HepG2 (cell line): ENCODE measurements around the gene EPHA6. TPM values are rescaled to one million over a fixed set of nuclear protein-coding genes. Genes with fewer than 3 reads are reported as not detected.

ENCODE experiments used
- ATAC-seq: fragments of 200-7000 bp; cut with Tn5 transposase; 3 replicates; pipeline ENCODE4 v1.9.1; 2020; ENCODE audit warnings: mild to moderate bottlenecking, moderate library complexity
- BruUV-seq: library from RNA; stranded (reverse); fragments of 400-500 nt; replicated peaks from 2 replicates; lab custom pipeline; 2021; lab: Mats Ljungman, UMichigan
- CTCF ChIA-PET: fragments of 300-600 bp; formaldehyde crosslinking; extraction: SDS; loops from one replicate; lab custom pipeline; 2021; ENCODE audit warnings: low total read pairs, inconsistent platforms, low intra/inter-chr PET ratio; lab: Yijun Ruan, JAX
- POLR2A ChIA-PET: fragments of 350-600 bp; sonication (Branson Sonifier 250); formaldehyde crosslinking; loops from one replicate; lab custom pipeline; 2020; ENCODE audit warnings: antibody characterized with exemption, inconsistent platforms; lab: Yijun Ruan, JAX
- DNase-seq: peaks from one replicate; pipeline ENCODE4 v3.0.0-alpha.2; 2015; ENCODE audit warnings: low spot score
- FAIRE-seq: peaks from 3 replicates; lab custom pipeline; 2011; peaks lifted over from hg19 to GRCh38; lab: Jason Lieb, UNC
- H2AFZ ChIP-seq: one replicate; pipeline ENCODE4 v1.6.1; 2011; ENCODE audit warnings: low read length, inconsistent platforms
- H3K27ac ChIP-seq: fragments of 300-600 bp; 3 replicates; pipeline ENCODE4 v1.8.0; 2011; ENCODE audit warnings: mixed run types, mild to moderate bottlenecking, mixed read lengths, low read length, inconsistent platforms; ENCODE audit not compliant: insufficient read depth; ENCODE audit errors: extremely low read length
- H3K27me3 ChIP-seq, 2 experiments: fragments of 200-600 bp in 1 of 2; 2 replicates in 1 of 2; 3 replicates in 1 of 2; pipeline versions ENCODE4 v1.6.0 to v1.8.0; 2011; ENCODE audit warnings: low read length in 2 of 2, mild to moderate bottlenecking in 2 of 2, moderate library complexity in 2 of 2, inconsistent platforms in 1 of 2; ENCODE audit not compliant: insufficient read depth in 2 of 2, control insufficient read depth in 1 of 2
- H3K36me3 ChIP-seq, 2 experiments: fragments of 200-600 bp in 1 of 2; replicated peaks in 1 of 2; 2 replicates in 1 of 2; 3 replicates in 1 of 2; pipeline versions ENCODE4 v1.5.1 to v1.8.0; 2011; ENCODE audit warnings: low read length in 2 of 2, inconsistent platforms in 1 of 2; ENCODE audit not compliant: insufficient read depth in 2 of 2, control insufficient read depth in 1 of 2
- H3K4me1 ChIP-seq: 2 replicates; pipeline ENCODE4 v1.5.1; 2012; ENCODE audit warnings: low read length, inconsistent platforms; ENCODE audit not compliant: insufficient read depth
- H3K4me2 ChIP-seq: 2 replicates; pipeline ENCODE4 v1.6.0; 2011; ENCODE audit warnings: low read depth, low read length, inconsistent platforms
- H3K4me3 ChIP-seq, 3 experiments: fragments of 200-600 bp in 1 of 3; sonication (generic), shearing (Covaris generic) in 1 of 3; replicated peaks in 1 of 3; 2 replicates each; pipeline ENCODE4 v1.5.1; 2011 to 2016; ENCODE audit warnings: low read length in 3 of 3, inconsistent platforms in 2 of 3, low read depth in 2 of 3, mild to moderate bottlenecking in 2 of 3, control low read depth in 1 of 3, mixed read lengths in 1 of 3; ENCODE audit not compliant: insufficient read depth in 1 of 3
- H3K79me2 ChIP-seq: one replicate; pipeline ENCODE4 v1.6.1; 2011; ENCODE audit warnings: low read length, inconsistent platforms; ENCODE audit not compliant: insufficient read depth
- H3K9ac ChIP-seq: 2 replicates; pipeline ENCODE4 v1.6.0; 2011; ENCODE audit warnings: mild to moderate bottlenecking, low read depth, low read length, inconsistent platforms; ENCODE audit not compliant: insufficient read depth
- H3K9me3 ChIP-seq: 2 replicates; pipeline ENCODE4 v1.5.1; 2012; ENCODE audit warnings: mild to moderate bottlenecking, low read length
- H4K20me1 ChIP-seq: 2 replicates; pipeline ENCODE4 v1.6.0; 2011; ENCODE audit warnings: inconsistent platforms, mild to moderate bottlenecking, low read length, moderate library complexity; ENCODE audit not compliant: insufficient read depth
- ELF1 ChIP-seq: sonication (generic); formaldehyde crosslinking; IDR thresholded peaks from 2 replicates; pipeline ENCODE4 v1.4.0; 2020; ENCODE audit warnings: missing genetic modification reagents
- ELF3 ChIP-seq: IDR thresholded peaks from 2 replicates; pipeline ENCODE4 v1.6.1; 2016; ENCODE audit warnings: missing genetic modification reagents, missing compliant biosample characterization
- FOSL1 ChIP-seq: sonication (generic); formaldehyde crosslinking; IDR thresholded peaks from 2 replicates; pipeline ENCODE4 v1.9.0; 2021; ENCODE audit warnings: missing genetic modification reagents, borderline replicate concordance
- MXD4 ChIP-seq: IDR thresholded peaks from 2 replicates; pipeline ENCODE4 v1.6.1; 2016; ENCODE audit warnings: mild to moderate bottlenecking, missing biosample characterization, missing genetic modification reagents
- ZBTB7A ChIP-seq: sonication (generic); formaldehyde crosslinking; IDR thresholded peaks from 2 replicates; pipeline ENCODE4 v1.8.0; 2022; ENCODE audit warnings: mild to moderate bottlenecking, missing genetic modification reagents
- ZFAT ChIP-seq: sonication (generic); formaldehyde crosslinking; conservative IDR thresholded peaks from 2 replicates; pipeline ENCODE4 v1.8.1; 2023; ENCODE audit warnings: missing genetic modification reagents, inconsistent platforms
- ZNF615 ChIP-seq: sonication (generic); formaldehyde crosslinking; IDR thresholded peaks from 2 replicates; pipeline ENCODE4 v1.5.0; 2020; ENCODE audit warnings: mild to moderate bottlenecking, missing genetic modification reagents, borderline replicate concordance
- WGBS: methylation state at CpG from one replicate; pipeline ENCODE4 v1.1.6; 2017; ENCODE audit warnings: low lambda C conversion rate; 5-methylcytosine and 5-hydroxymethylcytosine counted together
- in situ Hi-C: cut with HindIII; loops from 2 replicates; pipeline ENCODE4 v1.10.0; 2017; ENCODE audit warnings: low pct_unique_long_range_greater_than_20kb; ENCODE audit not compliant: extremely low pct_ligation_motif_present
- intact Hi-C: fragments of 100-400 bp; cut with micrococcal nuclease; formaldehyde crosslinking; loops from one replicate; pipeline ENCODE4 v1.10.0; 2022; ENCODE audit not compliant: unreplicated experiment
- polyA plus RNA-seq, 8 experiments: library from polyadenylated mRNA; depleted of rRNA in 3 of 8; stranded (reverse) in 7 of 8; unstranded in 1 of 8; fragments of >200 nt; fragmentation: Illumina TruSeq in 4 of 8; extraction: Trizol in 4 of 8; gene quantifications; 2 replicates each; pipeline versions ENCODE4 v1.2.1 to v1.2.3, GENCODE V29; 2011 to 2016; ENCODE audit warnings: low read depth in 4 of 8, missing spikeins in 1 of 8, mixed read lengths in 1 of 8; ENCODE audit not compliant: insufficient read depth in 1 of 8
- total RNA-seq, 5 experiments: library from RNA; depleted of rRNA; stranded (reverse); fragments of >200 nt; fragmentation: Illumina TruSeq; extraction: Trizol; gene quantifications; 2 replicates each; pipeline ENCODE4 v1.2.3, GENCODE V29; 2016; ENCODE audit warnings: low read depth in 1 of 5
- TF ChIP-seq, protein P1 (sequence below): sonication (generic); formaldehyde crosslinking; IDR thresholded peaks from 2 replicates; pipeline ENCODE4 v1.4.0; 2020; ENCODE audit warnings: missing genetic modification reagents

Gene EPHA6
- total and polyA plus RNA-seq, 2 of the 13 experiments (the other 11 are each of a cell fraction or from before 2014, with no cell fraction given) = not detected

DNA sequence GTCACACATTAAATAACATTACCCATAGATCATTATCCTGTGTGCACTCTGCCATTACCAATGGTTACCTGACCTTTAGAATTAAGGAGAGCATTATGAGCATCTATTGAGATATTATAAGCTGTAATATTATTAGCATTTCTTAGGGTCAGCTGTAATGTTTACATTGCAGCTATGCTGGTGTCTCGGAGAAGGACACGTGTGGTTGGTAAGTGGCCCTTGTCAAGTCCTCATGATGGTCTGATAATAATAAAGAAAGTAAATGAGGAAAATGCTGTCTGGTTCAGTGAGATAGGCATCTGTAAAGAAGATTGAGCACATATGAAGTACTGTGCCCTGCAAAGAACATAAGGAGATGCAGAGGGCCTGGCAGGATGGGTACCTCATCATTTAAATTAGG, 878.4 kb downstream of the EPHA6 start:
- BruUV-seq = no TSS peak
- no peak for FAIRE-seq

DNA sequence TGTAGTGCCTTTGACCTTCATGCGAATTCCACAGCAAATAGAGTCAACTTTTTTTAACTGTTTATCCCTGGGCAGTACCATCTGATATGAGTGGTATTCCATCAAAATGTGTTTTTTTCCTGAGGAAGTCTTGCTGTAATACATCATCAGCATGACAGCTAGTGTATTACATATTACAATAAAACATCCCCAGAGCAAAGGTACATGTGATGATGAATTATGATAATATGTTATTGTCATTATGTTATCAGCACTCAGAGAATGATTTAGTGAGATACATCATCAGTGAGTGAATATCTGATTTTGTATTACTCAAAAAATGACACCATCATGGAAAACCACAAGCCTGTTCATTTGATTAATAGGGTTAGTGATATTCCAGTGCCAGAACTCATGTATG, 880.5 kb downstream of the EPHA6 start:
- POLR2A ChIA-PET = no interaction called here
- no peak overlapping the region for H3K4me3 ChIP-seq
- TF ChIP-seq, protein P1, sequence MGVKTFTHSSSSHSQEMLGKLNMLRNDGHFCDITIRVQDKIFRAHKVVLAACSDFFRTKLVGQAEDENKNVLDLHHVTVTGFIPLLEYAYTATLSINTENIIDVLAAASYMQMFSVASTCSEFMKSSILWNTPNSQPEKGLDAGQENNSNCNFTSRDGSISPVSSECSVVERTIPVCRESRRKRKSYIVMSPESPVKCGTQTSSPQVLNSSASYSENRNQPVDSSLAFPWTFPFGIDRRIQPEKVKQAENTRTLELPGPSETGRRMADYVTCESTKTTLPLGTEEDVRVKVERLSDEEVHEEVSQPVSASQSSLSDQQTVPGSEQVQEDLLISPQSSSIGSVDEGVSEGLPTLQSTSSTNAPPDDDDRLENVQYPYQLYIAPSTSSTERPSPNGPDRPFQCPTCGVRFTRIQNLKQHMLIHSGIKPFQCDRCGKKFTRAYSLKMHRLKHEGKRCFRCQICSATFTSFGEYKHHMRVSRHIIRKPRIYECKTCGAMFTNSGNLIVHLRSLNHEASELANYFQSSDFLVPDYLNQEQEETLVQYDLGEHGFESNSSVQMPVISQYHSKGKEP (CRISPR knock-in tag) = no peak
- TF ChIP-seq ZBTB7A (CRISPR knock-in tag) = no peak
- TF ChIP-seq ELF3 = no peak
- TF ChIP-seq ELF1 (CRISPR knock-in tag) = no peak
- no peak for TF ChIP-seq ZNF615 (CRISPR knock-in tag)
- no peak for TF ChIP-seq FOSL1 (CRISPR knock-in tag)
- TF ChIP-seq MXD4 (CRISPR knock-in tag) = no peak
- TF ChIP-seq, all 625 proteins: peak for 0
- CTCF ChIA-PET = no interaction called here
- 0% methylated on average over 1 of the region's 1 CpG for WGBS
- ATAC-seq (no peak), DNase-seq (no peak), FAIRE-seq (no peak)
- H3K27me3 ChIP-seq = no peaks in the 10 kb centered on the region
- no peak overlapping the region for H2AFZ ChIP-seq
- in situ Hi-C loops (no loop called here), intact Hi-C loops (no loop called here)
- no peaks in the 10 kb centered on the region for H3K79me2 ChIP-seq
- H3K27ac ChIP-seq = no peak overlapping the region
- BruUV-seq = no TSS peak
- H3K36me3 ChIP-seq = no peaks in the 10 kb centered on the region
- no peaks in the 10 kb centered on the region for H3K9me3 ChIP-seq
- no peaks in the 10 kb centered on the region for H4K20me1 ChIP-seq
- no peaks in the 10 kb centered on the region for H3K4me1 ChIP-seq
- no peak overlapping the region for H3K9ac ChIP-seq
- no peak overlapping the region for H3K4me2 ChIP-seq

More for the DNA sequence above, 878.4 kb downstream of the EPHA6 start:
- Histone ChIP-seq H3K4me3 (no peak overlapping the region), H4K20me1 (no peaks in the 10 kb centered on the region), H3K9ac (no peak overlapping the region), H3K27ac (no peak overlapping the region), H2AFZ (no peak overlapping the region), H3K27me3 (no peaks in the 10 kb centered on the region), H3K9me3 (no peaks in the 10 kb centered on the region), H3K4me2 (no peak overlapping the region), H3K4me1 (no peaks in the 10 kb centered on the region), H3K36me3 (no peaks in the 10 kb centered on the region), H3K79me2 (no peaks in the 10 kb centered on the region)
- 56% methylated on average over 2 of the region's 2 CpGs for WGBS
- POLR2A ChIA-PET = no interaction called here
- CTCF ChIA-PET = no interaction called here
- intact Hi-C loops = no loop called here
- no peak for ATAC-seq
- TF ChIP-seq ZFAT (CRISPR knock-in tag) = no peak
- DNase-seq = no peak
- in situ Hi-C loops = no loop called here
